Mucosa of descending colon (tissue), 3 donors: ENCODE data around the gene AFG3L2. TPM values are rescaled to one million over a fixed set of nuclear protein-coding genes. Genes with fewer than 3 reads are reported as not detected.

Source experiments
- ATAC-seq: fragments of 200-7000 bp; cut with Tn5 transposase; one replicate; pipeline ENCODE4 v1.9.1; 2020; ENCODE audit warnings: mild to moderate bottlenecking, moderate library complexity
- DNase-seq, 3 donors: peaks; one replicate each; pipeline ENCODE4 v3.0.0-alpha.2; 2020
- H3K36me3 ChIP-seq: fragments of 200-600 bp; one replicate; pipeline ENCODE4 v1.8.0; 2021; ENCODE audit warnings: low read depth, mild to moderate bottlenecking
- H3K4me1 ChIP-seq: fragments of 200-600 bp; one replicate; pipeline ENCODE4 v1.8.0; 2021; ENCODE audit warnings: low read depth, mild to moderate bottlenecking
- H3K4me3 ChIP-seq: fragments of 200-600 bp; one replicate; pipeline ENCODE4 v1.8.0; 2021; ENCODE audit warnings: mild to moderate bottlenecking
- H3K9me3 ChIP-seq: fragments of 200-600 bp; one replicate; pipeline ENCODE4 v1.8.0; 2021; ENCODE audit warnings: mild to moderate bottlenecking
- CTCF ChIP-seq: fragments of 200-600 bp; IDR thresholded peaks from one replicate; pipeline ENCODE4 v1.8.0; 2022; ENCODE audit warnings: antibody characterized with exemption, mild to moderate bottlenecking
- intact Hi-C, 2 donors: fragments of 100-400 bp; cut with DNase I in 1 of 2; cut with micrococcal nuclease in 1 of 2; formaldehyde crosslinking; loops; one replicate each; pipeline versions ENCODE4 v1.11.0 to v1.11.1; 2022; cut with DNase I, micrococcal nuclease
- total RNA-seq, 3 donors: library from RNA; stranded (reverse); fragmentation: NEBNext Ultra II Directional in 2 of 3; extraction: Animal tissue kit (Norgen Biotek cat#: 25700) in 2 of 3; gene quantifications; one replicate each; pipeline versions ENCODE4 v1.2.1 to v1.2.4, GENCODE V29; 2021 to 2023
- donor health status: DM: no; HTN: no; CAD: no; lungs with moderate emphysema.
- donor health status: DM: no; HTN: no; CAD: no.
- donor health status: DM: no; HTN: yes; CAD: no.

The AFG3L2 gene
- total RNA-seq, 3 donors from 2014 or later, result 68.5 to 104 (median 93.1) TPM

- intact Hi-C loops, result no loop called here
- DNase-seq (no peak), ATAC-seq (no peak)
- H3K36me3 ChIP-seq, result no peaks in the 10 kb centered on the region
- H3K4me3 ChIP-seq, result no peak overlapping the region
- no peaks in the 10 kb centered on the region for H3K4me1 ChIP-seq
- TF ChIP-seq CTCF, result no peak
- H3K9me3 ChIP-seq, result no peaks in the 10 kb centered on the region
Measured at GRCh38 chr18:12334863-12335262, 42.2 kb downstream of the AFG3L2 start.

- no peak for ATAC-seq
- no peaks in the 10 kb centered on the region for H3K4me1 ChIP-seq
- no peak for TF ChIP-seq CTCF
- intact Hi-C loops, result no loop called here
- no peak overlapping the region for H3K4me3 ChIP-seq
- no peaks in the 10 kb centered on the region for H3K36me3 ChIP-seq
- no peak for DNase-seq
- H3K9me3 ChIP-seq, result no peaks in the 10 kb centered on the region
Measured at GRCh38 chr18:12334366-12334808, 42.6 kb downstream of the AFG3L2 start.

- no peak for DNase-seq
- no peak overlapping the region for H3K4me3 ChIP-seq
- TF ChIP-seq CTCF, result no peak
- no peaks in the 10 kb centered on the region for H3K36me3 ChIP-seq
- no peaks in the 10 kb centered on the region for H3K9me3 ChIP-seq
- no peak for ATAC-seq
- intact Hi-C loops, result no loop called here
- no peaks in the 10 kb centered on the region for H3K4me1 ChIP-seq
Measured at GRCh38 chr18:12333506-12334290, 43.3 kb downstream of the AFG3L2 start.

GRCh38 chr18:12330766-12331165, 46.3 kb downstream of the AFG3L2 start:
- DNase-seq (no peak), ATAC-seq (no peak)
- TF ChIP-seq CTCF, result no peak
- intact Hi-C loops, result no loop called here
- Histone ChIP-seq H3K36me3 (peaks cover 2% of the 10 kb centered on the region), H3K4me1 (no peaks in the 10 kb centered on the region), H3K4me3 (no peak overlapping the region), H3K9me3 (no peaks in the 10 kb centered on the region)

- no peak for TF ChIP-seq CTCF
- intact Hi-C loops, result no loop called here
- Histone ChIP-seq H3K36me3 (peaks cover 13% of the 10 kb centered on the region), H3K4me1 (no peaks in the 10 kb centered on the region), H3K4me3 (no peak overlapping the region), H3K9me3 (no peaks in the 10 kb centered on the region)
- ATAC-seq (no peak), DNase-seq (no peak)
Measured at GRCh38 chr18:12329125-12329698, 47.8 kb downstream of the AFG3L2 start.
